ENCODE results near the gene OR2C1. TPM values are rescaled to one million over a fixed set of nuclear protein-coding genes. Genes with fewer than 3 reads are reported as not detected.

The OR2C1 gene
- total RNA-seq, 1 experiment from 2014 or later = not detected

DNA sequence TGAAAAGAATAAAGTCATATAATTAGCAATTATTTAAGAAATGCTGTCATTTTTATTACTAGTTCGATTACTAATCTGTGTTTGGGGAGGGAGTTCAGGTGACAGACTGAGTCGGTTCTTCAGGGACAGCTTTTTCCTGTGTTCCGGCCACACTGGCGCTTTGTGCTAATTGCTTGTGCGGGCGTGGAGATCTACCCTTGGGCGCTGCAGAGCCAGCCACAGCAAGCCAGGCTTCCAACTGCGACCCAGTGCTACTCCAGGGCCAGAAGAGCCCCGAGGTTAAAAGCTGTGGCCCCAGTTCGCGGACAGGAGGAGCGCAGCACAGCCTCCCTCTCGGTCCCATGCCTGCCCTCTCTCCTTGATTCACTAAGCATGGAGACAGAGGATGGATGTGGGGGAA, 6.5 kb upstream of the OR2C1 start:
- TF ChIP-seq REST (IDR thresholded peaks at IDR 0.05; ENCODE audit: insufficient read depth in 1 of 2, low read depth in 2 of 2, low read length in 1 of 2) (no peak), POLR2AphosphoS5 (IDR thresholded peaks at IDR 0.05; ENCODE audit: low read depth, low read length) (no peak), SIN3A (IDR thresholded peaks at IDR 0.05; ENCODE audit: borderline replicate concordance, insufficient read depth, low read depth, low read length) (no peak), TCF7L2 (IDR thresholded peaks at IDR 0.05; ENCODE audit: low read depth, low read length) (no peak)
- TF ChIP-seq, protein P1, sequence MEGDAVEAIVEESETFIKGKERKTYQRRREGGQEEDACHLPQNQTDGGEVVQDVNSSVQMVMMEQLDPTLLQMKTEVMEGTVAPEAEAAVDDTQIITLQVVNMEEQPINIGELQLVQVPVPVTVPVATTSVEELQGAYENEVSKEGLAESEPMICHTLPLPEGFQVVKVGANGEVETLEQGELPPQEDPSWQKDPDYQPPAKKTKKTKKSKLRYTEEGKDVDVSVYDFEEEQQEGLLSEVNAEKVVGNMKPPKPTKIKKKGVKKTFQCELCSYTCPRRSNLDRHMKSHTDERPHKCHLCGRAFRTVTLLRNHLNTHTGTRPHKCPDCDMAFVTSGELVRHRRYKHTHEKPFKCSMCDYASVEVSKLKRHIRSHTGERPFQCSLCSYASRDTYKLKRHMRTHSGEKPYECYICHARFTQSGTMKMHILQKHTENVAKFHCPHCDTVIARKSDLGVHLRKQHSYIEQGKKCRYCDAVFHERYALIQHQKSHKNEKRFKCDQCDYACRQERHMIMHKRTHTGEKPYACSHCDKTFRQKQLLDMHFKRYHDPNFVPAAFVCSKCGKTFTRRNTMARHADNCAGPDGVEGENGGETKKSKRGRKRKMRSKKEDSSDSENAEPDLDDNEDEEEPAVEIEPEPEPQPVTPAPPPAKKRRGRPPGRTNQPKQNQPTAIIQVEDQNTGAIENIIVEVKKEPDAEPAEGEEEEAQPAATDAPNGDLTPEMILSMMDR (IDR thresholded peaks at IDR 0.05) = no peak
- DNase-seq (ENCODE audit: low read depth, low spot score) (no peak), ATAC-seq (no peak)
- BruUV-seq (replicated peaks) = no TSS peak
- intact Hi-C loops (cut with micrococcal nuclease; ENCODE audit: unreplicated experiment) (no loop called here), in situ Hi-C loops (cut with HindIII; ENCODE audit: low pct_unique_long_range_greater_than_20kb, low sequenced_read_pairs) (no loop called here)
- Histone ChIP-seq H3K27me3 (ENCODE audit: control insufficient read depth, insufficient read depth, low read length) (no peaks in the 10 kb centered on the region), H3K36me3 (ENCODE audit: control insufficient read depth, insufficient read depth, low read length) (no peaks in the 10 kb centered on the region), H3K9me3 (ENCODE audit: control insufficient read depth, insufficient read depth, low read depth, low read length) (no peaks in the 10 kb centered on the region), H3K4me1 (ENCODE audit: control insufficient read depth, insufficient read depth, low read length) (no peaks in the 10 kb centered on the region), H3K4me3 (ENCODE audit: low read depth in 2 of 2, low read length in 2 of 2) (no peak overlapping the region), H3K27ac (ENCODE audit: low read length) (no peak overlapping the region)
- ChIA-PET CTCF (no interaction called here), POLR2A (no interaction called here)

DNA sequence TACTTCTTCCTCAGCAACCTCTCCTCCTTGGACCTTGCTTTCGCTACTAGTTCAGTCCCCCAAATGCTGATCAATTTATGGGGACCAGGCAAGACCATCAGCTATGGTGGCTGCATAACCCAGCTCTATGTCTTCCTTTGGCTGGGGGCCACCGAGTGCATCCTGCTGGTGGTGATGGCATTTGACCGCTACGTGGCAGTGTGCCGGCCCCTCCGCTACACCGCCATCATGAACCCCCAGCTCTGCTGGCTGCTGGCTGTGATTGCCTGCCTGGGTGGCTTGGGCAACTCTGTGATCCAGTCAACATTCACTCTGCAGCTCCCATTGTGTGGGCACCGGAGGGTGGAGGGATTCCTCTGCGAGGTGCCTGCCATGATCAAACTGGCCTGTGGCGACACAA, 429 bp downstream of the OR2C1 start:
- ATAC-seq (no peak), DNase-seq (ENCODE audit: low read depth, low spot score) (no peak)
- no peak for TF ChIP-seq REST (IDR thresholded peaks at IDR 0.05; ENCODE audit: insufficient read depth in 1 of 2, low read depth in 2 of 2, low read length in 1 of 2)
- TF ChIP-seq, protein P1 (IDR thresholded peaks at IDR 0.05) = no peak
- TF ChIP-seq SIN3A (IDR thresholded peaks at IDR 0.05; ENCODE audit: borderline replicate concordance, insufficient read depth, low read depth, low read length) = no peak
- no peak for TF ChIP-seq POLR2AphosphoS5 (IDR thresholded peaks at IDR 0.05; ENCODE audit: low read depth, low read length)
- BruUV-seq (replicated peaks) = no TSS peak
- Histone ChIP-seq H3K4me1 (ENCODE audit: control insufficient read depth, insufficient read depth, low read length) (no peaks in the 10 kb centered on the region), H3K27ac (ENCODE audit: low read length) (no peak overlapping the region), H3K4me3 (ENCODE audit: low read depth in 2 of 2, low read length in 2 of 2) (no peak overlapping the region), H3K9me3 (ENCODE audit: control insufficient read depth, insufficient read depth, low read depth, low read length) (no peaks in the 10 kb centered on the region), H3K27me3 (ENCODE audit: control insufficient read depth, insufficient read depth, low read length) (no peaks in the 10 kb centered on the region), H3K36me3 (ENCODE audit: control insufficient read depth, insufficient read depth, low read length) (no peaks in the 10 kb centered on the region)
- POLR2A ChIA-PET = no interaction called here
- CTCF ChIA-PET = no interaction called here
- intact Hi-C loops (cut with micrococcal nuclease; ENCODE audit: unreplicated experiment) = no loop called here
- in situ Hi-C loops (cut with HindIII; ENCODE audit: low pct_unique_long_range_greater_than_20kb, low sequenced_read_pairs) = no loop called here

All from Panc1 (cell line).